RWPE2 (cell line): ENCODE measurements around the gene KRT78.

Source experiments
- ATAC-seq: fragments of 200-7000 bp; cut with Tn5 transposase; 3 replicates; pipeline ENCODE4 v1.9.1; 2021; ENCODE audit warnings: low read depth
- DNase-seq: peaks from one replicate; pipeline ENCODE4 v3.0.0-alpha.2; 2020; ENCODE audit warnings: low spot score
- H3K27ac ChIP-seq: fragments of 450-650 bp; 2 replicates; pipeline ENCODE4 v1.5.1; 2017; ENCODE audit warnings: mild to moderate bottlenecking; ENCODE audit not compliant: poor library complexity, severe bottlenecking
- H3K27me3 ChIP-seq: fragments of 250-450 bp; sonication (Bioruptor Pico); 2 replicates; pipeline ENCODE4 v1.5.1; 2021; ENCODE audit warnings: mild to moderate bottlenecking, moderate library complexity; ENCODE audit not compliant: insufficient read depth, poor library complexity, severe bottlenecking
- H3K36me3 ChIP-seq: fragments of 250-450 bp; sonication (Bioruptor Pico); 2 replicates; pipeline ENCODE4 v1.5.1; 2020; ENCODE audit warnings: low read depth, mild to moderate bottlenecking, moderate library complexity
- H3K4me1 ChIP-seq: fragments of 250-450 bp; sonication (Bioruptor Pico); 2 replicates; pipeline ENCODE4 v1.5.1; 2021; ENCODE audit warnings: mild to moderate bottlenecking, moderate library complexity; ENCODE audit not compliant: insufficient read depth, poor library complexity, severe bottlenecking
- H3K4me3 ChIP-seq: fragments of 250-450 bp; sonication (Bioruptor Pico); 2 replicates; pipeline ENCODE4 v1.5.1; 2021; ENCODE audit warnings: mild to moderate bottlenecking, moderate library complexity; ENCODE audit not compliant: severe bottlenecking
- H3K9me3 ChIP-seq: fragments of 250-450 bp; sonication (Bioruptor Pico); 2 replicates; pipeline ENCODE4 v1.5.1; 2021; ENCODE audit warnings: mild to moderate bottlenecking, moderate library complexity; ENCODE audit not compliant: severe bottlenecking
- TF ChIP-seq, protein P1 (sequence below): fragments of 450-650 bp; IDR thresholded peaks from one replicate; pipeline ENCODE4 v1.5.1; 2017; ENCODE audit warnings: mild to moderate bottlenecking, moderate library complexity; ENCODE audit not compliant: poor library complexity, severe bottlenecking

Gene KRT78

DNA sequence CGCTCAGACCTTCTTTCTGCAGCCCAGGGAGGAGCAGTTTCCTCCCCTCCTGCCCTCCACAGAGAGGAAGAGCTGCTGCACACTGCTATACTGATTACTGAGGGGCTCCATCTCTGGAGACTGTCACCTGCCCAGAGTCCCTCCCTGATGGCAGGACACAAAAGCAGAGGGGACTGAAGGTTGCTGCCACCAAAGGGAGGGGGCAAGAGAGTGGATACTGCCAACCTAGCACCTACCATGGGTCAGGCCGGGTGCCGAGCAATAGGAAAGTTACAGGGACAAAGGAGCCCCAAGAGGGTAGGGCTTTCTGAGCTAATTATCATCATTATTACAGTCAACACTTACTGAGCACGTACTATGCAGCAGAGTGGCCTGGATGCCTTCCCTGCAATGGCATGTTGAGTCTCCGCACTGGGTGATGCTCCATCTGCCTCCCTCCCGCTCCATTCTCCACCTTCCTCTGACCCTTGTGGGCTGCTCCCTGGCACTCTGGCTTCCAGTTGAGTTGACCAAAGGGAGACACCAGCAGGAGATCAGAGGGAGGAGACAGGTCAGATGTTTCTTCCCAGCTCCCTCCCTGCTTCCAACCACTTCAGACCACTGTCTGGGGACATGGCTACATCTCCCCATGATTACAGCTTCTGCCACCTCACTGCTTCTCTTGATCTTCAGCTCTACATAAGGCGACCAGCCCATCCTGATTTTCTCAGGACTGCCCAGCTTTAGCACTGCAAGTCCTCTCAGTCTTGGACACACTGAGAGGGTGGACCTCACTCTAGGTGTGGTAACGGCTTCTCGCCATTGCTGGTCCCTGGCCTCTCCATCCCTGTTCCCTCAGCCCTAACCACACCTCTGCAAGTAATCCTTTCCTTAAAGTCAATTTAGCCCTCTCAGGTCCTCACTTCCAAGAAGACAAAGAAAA lies 12.0 kb downstream of the KRT78 start:
- TF ChIP-seq, protein P1, sequence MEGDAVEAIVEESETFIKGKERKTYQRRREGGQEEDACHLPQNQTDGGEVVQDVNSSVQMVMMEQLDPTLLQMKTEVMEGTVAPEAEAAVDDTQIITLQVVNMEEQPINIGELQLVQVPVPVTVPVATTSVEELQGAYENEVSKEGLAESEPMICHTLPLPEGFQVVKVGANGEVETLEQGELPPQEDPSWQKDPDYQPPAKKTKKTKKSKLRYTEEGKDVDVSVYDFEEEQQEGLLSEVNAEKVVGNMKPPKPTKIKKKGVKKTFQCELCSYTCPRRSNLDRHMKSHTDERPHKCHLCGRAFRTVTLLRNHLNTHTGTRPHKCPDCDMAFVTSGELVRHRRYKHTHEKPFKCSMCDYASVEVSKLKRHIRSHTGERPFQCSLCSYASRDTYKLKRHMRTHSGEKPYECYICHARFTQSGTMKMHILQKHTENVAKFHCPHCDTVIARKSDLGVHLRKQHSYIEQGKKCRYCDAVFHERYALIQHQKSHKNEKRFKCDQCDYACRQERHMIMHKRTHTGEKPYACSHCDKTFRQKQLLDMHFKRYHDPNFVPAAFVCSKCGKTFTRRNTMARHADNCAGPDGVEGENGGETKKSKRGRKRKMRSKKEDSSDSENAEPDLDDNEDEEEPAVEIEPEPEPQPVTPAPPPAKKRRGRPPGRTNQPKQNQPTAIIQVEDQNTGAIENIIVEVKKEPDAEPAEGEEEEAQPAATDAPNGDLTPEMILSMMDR: no peak
- Histone ChIP-seq H3K27ac (no peak overlapping the region), H3K36me3 (no peaks in the 10 kb centered on the region), H3K9me3 (no peaks in the 10 kb centered on the region), H3K4me3 (no peak overlapping the region), H3K27me3 (no peaks in the 10 kb centered on the region), H3K4me1 (peaks cover 8% of the 10 kb centered on the region)
- ATAC-seq: no peak
- no peak for DNase-seq

DNA sequence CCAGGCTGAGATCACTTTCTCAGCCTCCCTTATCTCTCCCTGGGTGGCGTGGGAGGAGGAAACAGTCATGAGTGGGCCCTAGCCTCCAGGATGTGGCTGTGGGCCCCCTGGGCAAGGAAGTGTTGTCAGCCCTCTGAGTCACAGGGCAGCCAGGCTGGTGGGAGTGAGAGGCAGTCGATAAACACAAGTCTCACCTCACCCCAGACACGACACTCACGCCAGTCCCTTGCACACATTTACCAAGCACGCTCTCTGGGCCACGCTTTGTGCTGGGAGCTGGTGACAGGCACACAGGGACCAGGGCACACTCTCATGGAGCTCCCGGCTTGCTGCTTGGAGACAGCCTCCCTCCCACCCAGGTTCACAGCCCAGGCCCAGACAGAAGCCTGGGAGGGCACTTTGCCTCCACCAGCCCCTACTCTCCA lies 12.7 kb downstream of the KRT78 start:
- H3K27ac ChIP-seq: no peak overlapping the region
- DNase-seq: no peak

GRCh38 chr12:52835271-52836041 lies 13.3 kb downstream of the KRT78 start:
- Histone ChIP-seq H3K4me1 (peaks cover 8% of the 10 kb centered on the region), H3K27me3 (no peaks in the 10 kb centered on the region), H3K9me3 (no peaks in the 10 kb centered on the region), H3K36me3 (no peaks in the 10 kb centered on the region), H3K4me3 (no peak overlapping the region), H3K27ac (no peak overlapping the region)
- ATAC-seq (no peak), DNase-seq (no peak)
- TF ChIP-seq, protein P1: no peak

More for the DNA sequence above, 12.7 kb downstream of the KRT78 start:
- TF ChIP-seq, protein P1: no peak
- Histone ChIP-seq H3K27me3 (no peaks in the 10 kb centered on the region), H3K4me1 (peaks cover 8% of the 10 kb centered on the region), H3K4me3 (no peak overlapping the region), H3K36me3 (no peaks in the 10 kb centered on the region), H3K9me3 (no peaks in the 10 kb centered on the region)
- ATAC-seq: 0 out of 3 replicates have a peak, but pooled peaks have one; percentile 31

- Histone ChIP-seq H3K4me3 (no peak overlapping the region), H3K27ac (no peak overlapping the region), H3K27me3 (no peaks in the 10 kb centered on the region), H3K9me3 (no peaks in the 10 kb centered on the region), H3K36me3 (no peaks in the 10 kb centered on the region), H3K4me1 (peaks cover 8% of the 10 kb centered on the region)
- ATAC-seq (no peak), DNase-seq (no peak)
- TF ChIP-seq, protein P1: no peak
These were observed 14.1 kb downstream of the KRT78 start for GRCh38 chr12:52834727-52835001.
